Measurements from ENCODE around the gene PCDH15. TPM values are rescaled to one million over a fixed set of nuclear protein-coding genes. Genes with fewer than 3 reads are reported as not detected.

PCDH15 gene
- total RNA-seq, 1 experiment from 2014 or later = 0.59 TPM

- DNase-seq (ENCODE audit: low spot score) = no peak
- Mint-ChIP-seq H3K27me3 (ENCODE audit: low read depth) (no peaks in the 10 kb centered on the region), H3K4me3 (no peak overlapping the region), H3K9me3 (peaks cover 4% of the 10 kb centered on the region; the same call in 1 of the 2 replicates), H3K36me3 (no peaks in the 10 kb centered on the region), H3K27ac (no peak overlapping the region), H3K4me1 (no peaks in the 10 kb centered on the region)
- CTCF ChIA-PET = no interaction called here
- TF ChIP-seq SOX15 (CRISPR knock-in tag; IDR thresholded peaks at IDR 0.05) (no peak), STAT6 (CRISPR knock-in tag; conservative IDR thresholded peaks at IDR 0.05; ENCODE audit: low read depth) (no peak), NR3C1 (CRISPR knock-in tag; conservative IDR thresholded peaks at IDR 0.05; ENCODE audit: low read depth) (no peak), ZBTB43 (CRISPR knock-in tag; IDR thresholded peaks at IDR 0.05) (no peak), ZNF423 (CRISPR knock-in tag; IDR thresholded peaks at IDR 0.05) (no peak), IRF1 (CRISPR knock-in tag; IDR thresholded peaks at IDR 0.05) (no peak), ZNF671 (CRISPR knock-in tag; IDR thresholded peaks at IDR 0.05) (no peak), NFE2L1 (CRISPR knock-in tag; IDR thresholded peaks at IDR 0.05) (no peak), MLX (CRISPR knock-in tag; IDR thresholded peaks at IDR 0.05) (no peak), ZNF416 (CRISPR knock-in tag; IDR thresholded peaks at IDR 0.05) (no peak), ATF3 (CRISPR knock-in tag; conservative IDR thresholded peaks at IDR 0.05) (no peak), CTCF (IDR thresholded peaks at IDR 0.05) (no peak), E2F5 (CRISPR knock-in tag; IDR thresholded peaks at IDR 0.05) (no peak), ZNF121 (CRISPR knock-in tag; IDR thresholded peaks at IDR 0.05) (no peak), ZMAT4 (CRISPR knock-in tag; IDR thresholded peaks at IDR 0.05) (no peak), ATF6 (CRISPR knock-in tag; IDR thresholded peaks at IDR 0.05) (no peak), NFATC4 (CRISPR knock-in tag; IDR thresholded peaks at IDR 0.05) (no peak), JAZF1 (CRISPR knock-in tag; IDR thresholded peaks at IDR 0.05) (no peak), ATF2 (CRISPR knock-in tag; IDR thresholded peaks at IDR 0.05; ENCODE audit: borderline replicate concordance, low read depth) (no peak)
- POLR2A ChIA-PET = no interaction called here
- no peak for ATAC-seq
Observed at GRCh38 chr10:54065106-54065505, 735.9 kb downstream of the PCDH15 start.

All from WTC11 (cell line).